AG10803 (cell line): ENCODE data around the gene ITGB6.

Experiments used
- DNase-seq: peaks from one replicate; pipeline ENCODE4 v3.0.0; 2010; ENCODE audit warnings: low read depth
- H3K4me3 ChIP-seq: 2 replicates; pipeline ENCODE4 v1.5.1; 2011; ENCODE audit warnings: mild to moderate bottlenecking, low read length, control low read depth
- TF ChIP-seq, protein P1 (sequence below): conservative IDR thresholded peaks from 2 replicates; pipeline ENCODE4 v1.5.1; 2011; ENCODE audit warnings: mild to moderate bottlenecking, low read length, control low read depth, inconsistent platforms

Gene ITGB6

DNA sequence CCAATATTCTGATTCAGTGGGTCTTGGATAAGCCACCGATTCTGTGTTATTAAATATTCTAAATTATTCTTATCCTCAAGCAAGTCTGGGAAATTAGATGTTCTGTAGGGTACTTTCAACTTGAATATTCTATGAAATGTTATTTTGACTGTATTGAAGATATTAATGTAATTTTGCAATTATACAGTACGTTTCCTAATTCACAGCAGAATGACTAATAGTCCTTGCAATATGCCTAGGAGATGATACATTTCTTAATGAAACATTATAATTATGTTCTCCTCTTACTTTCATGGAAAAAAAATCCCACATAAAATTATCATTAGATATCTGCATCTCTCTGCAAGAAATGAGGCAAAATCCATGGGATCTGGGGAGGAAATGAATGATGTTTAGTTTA is 91.4 kb downstream of the ITGB6 start:
- no peak overlapping the region for H3K4me3 ChIP-seq
- no peak for DNase-seq
- TF ChIP-seq, protein P1, sequence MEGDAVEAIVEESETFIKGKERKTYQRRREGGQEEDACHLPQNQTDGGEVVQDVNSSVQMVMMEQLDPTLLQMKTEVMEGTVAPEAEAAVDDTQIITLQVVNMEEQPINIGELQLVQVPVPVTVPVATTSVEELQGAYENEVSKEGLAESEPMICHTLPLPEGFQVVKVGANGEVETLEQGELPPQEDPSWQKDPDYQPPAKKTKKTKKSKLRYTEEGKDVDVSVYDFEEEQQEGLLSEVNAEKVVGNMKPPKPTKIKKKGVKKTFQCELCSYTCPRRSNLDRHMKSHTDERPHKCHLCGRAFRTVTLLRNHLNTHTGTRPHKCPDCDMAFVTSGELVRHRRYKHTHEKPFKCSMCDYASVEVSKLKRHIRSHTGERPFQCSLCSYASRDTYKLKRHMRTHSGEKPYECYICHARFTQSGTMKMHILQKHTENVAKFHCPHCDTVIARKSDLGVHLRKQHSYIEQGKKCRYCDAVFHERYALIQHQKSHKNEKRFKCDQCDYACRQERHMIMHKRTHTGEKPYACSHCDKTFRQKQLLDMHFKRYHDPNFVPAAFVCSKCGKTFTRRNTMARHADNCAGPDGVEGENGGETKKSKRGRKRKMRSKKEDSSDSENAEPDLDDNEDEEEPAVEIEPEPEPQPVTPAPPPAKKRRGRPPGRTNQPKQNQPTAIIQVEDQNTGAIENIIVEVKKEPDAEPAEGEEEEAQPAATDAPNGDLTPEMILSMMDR, result no peak

DNA sequence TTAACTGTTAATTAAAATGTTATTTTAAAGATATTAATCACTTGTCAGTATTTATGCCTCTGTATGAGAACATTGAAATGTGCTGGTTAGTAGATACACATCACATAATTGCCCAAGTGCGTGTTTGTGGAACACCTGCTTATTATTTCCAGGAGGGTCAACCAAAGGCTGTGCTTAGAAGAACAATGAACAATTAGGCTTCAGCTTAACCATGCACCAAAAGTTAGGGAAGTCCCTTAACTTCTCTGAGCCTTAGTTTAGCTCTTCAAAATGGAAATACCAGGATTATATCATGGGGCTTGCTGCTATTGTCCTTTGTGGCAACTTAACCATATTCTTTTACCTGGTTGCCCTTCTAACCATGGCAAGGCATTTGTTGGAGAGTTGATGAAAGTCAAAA is 94.7 kb downstream of the ITGB6 start:
- TF ChIP-seq, protein P1, result no peak
- H3K4me3 ChIP-seq, result no peak overlapping the region
- DNase-seq, result no peak

DNA sequence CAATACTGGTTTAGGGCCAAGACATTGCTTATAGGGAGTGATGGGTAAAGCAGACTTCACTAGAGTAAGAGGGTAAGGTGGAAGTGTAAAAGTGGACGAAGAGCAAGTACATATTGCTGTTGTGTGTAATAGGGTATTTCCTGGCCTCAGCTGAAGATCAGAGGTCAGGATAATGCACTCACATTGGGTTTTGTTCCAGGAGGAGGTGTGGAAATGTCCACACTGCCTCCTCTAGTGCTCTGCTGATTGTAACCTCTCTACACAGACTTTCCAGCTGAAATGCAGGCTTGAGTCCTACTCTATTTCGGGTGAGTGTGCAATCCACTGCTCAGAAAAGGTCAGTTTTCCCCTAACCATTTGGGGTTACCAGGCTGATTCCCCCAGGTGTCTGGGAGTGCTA is 96.0 kb downstream of the ITGB6 start:
- DNase-seq, result no peak
- H3K4me3 ChIP-seq, result no peak overlapping the region
- TF ChIP-seq, protein P1, result no peak

DNA sequence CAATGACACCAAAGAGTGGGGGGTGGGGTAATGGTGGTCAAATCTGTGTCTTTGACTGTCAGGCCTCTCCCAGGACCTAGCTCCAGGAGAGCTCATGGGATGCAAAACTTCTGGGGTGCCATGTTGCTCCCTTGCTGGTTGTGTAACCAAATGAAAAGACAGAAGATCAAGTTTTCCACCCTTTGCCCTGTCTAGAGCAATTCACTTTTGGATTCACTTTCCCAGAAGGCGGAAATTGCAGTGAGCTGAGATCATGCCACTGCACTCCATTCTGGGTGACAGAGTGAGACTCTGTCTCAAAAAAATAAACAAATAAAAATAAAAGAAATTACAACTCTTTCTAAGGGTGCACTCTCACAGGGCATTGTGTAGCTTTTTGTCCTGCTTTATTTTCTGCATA is 102.7 kb downstream of the ITGB6 start:
- no peak overlapping the region for H3K4me3 ChIP-seq
- TF ChIP-seq, protein P1, result no peak
- DNase-seq, result no peak

DNA sequence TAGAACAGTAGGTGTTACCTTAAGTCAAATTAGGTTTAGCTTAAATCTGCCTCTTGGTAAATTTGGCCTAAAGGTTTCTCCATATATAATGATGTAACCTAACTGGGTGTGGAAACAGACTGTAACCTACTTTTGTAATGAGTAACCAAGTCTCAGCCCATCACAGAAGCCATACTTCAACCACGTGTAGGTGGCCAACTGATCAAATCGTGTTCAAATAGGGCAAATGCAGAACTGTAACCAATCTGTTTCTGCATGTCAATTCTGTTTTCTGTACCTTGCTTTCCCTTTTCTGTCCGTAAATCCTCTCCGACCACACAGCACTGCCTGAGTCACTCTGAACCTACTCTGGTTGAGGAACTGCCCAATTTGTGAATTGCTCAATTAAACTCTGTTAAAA is 103.7 kb downstream of the ITGB6 start:
- TF ChIP-seq, protein P1, result no peak
- no peak overlapping the region for H3K4me3 ChIP-seq
- DNase-seq, result no peak

DNA sequence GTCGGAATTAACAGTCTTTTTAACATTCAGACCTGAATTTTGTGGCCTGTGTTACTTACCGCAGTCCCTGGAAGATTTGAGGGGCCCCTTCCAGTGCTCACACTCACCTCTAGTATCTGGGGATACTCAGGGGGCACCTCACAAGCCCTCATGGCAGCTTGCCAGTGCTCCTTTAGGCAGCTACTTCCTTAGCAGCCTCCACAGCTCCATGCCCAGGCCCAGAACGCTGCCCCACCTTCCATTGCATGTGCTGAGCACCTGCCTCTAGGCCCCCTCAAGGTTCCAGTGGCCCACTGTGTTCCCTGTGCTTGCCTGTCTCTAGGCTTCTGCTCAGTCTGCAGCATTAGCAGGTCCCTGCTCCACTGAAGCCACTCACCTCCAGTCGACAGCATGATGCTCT is 107.6 kb downstream of the ITGB6 start:
- H3K4me3 ChIP-seq, result no peak overlapping the region
- DNase-seq, result no peak
- TF ChIP-seq, protein P1, result no peak

DNA sequence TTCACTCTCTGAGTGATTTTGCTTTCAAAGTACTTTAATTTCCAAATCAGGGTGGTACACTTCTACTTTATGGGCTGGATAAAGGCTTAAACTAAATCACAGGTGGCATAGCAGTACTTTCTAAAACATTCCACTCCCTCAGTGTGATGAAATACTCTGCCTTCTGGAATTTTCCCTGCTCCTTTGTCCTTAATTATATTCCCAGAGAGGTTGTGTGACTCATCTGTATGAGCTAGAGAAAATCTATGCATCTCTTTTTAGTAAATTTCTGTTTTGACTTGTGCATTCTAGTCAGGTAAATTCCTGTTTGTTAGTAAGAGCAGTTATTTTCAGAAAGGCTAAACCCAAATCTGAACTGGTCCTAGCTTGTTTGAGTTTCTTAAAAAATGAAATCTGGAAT is 108.7 kb downstream of the ITGB6 start:
- DNase-seq, result peak; percentile 61

More for the DNA sequence above, 108.7 kb downstream of the ITGB6 start:
- TF ChIP-seq, protein P1, result no peak
- no peak overlapping the region for H3K4me3 ChIP-seq
